Gastrocnemius medialis (tissue), 4 donors: ENCODE results near the gene ANKRD11. TPM values are rescaled to one million over a fixed set of nuclear protein-coding genes. Genes with fewer than 3 reads are reported as not detected.

ENCODE experiments used
- ATAC-seq, 2 donors: fragments of 150-250 bp; one replicate each; pipeline ENCODE4 v1.9.1; 2016
- DNase-seq, 2 donors: peaks; one replicate each; pipeline ENCODE4 v3.0.0-alpha.2; 2019
- H3K27ac ChIP-seq, 4 donors: fragments of 200-600 bp; sonication (generic); 1 replicate in 1 of 4; 2 replicates in 3 of 4; pipeline ENCODE4 v1.5.1; 2016 to 2018; ENCODE audit warnings: mild to moderate bottlenecking in 2 of 4, moderate library complexity in 1 of 4
- H3K27me3 ChIP-seq, 3 donors: fragments of 200-600 bp; sonication (generic) in 2 of 3; 1 replicate in 1 of 3; 2 replicates in 2 of 3; pipeline versions ENCODE4 v1.5.1 to v1.6.0; 2016 to 2019; ENCODE audit warnings: mild to moderate bottlenecking in 1 of 3, moderate library complexity in 1 of 3
- H3K36me3 ChIP-seq, 2 donors: fragments of 200-600 bp; sonication (generic) in 1 of 2; one replicate each; pipeline ENCODE4 v1.5.1; 2017 to 2018
- H3K4me1 ChIP-seq, 2 donors: fragments of 200-600 bp; sonication (generic) in 1 of 2; one replicate each; pipeline ENCODE4 v1.5.1; 2016 to 2017; ENCODE audit warnings: mild to moderate bottlenecking in 2 of 2
- H3K4me3 ChIP-seq, 4 donors: fragments of 200-600 bp; sonication (generic) in 3 of 4; 1 replicate in 1 of 4; 2 replicates in 3 of 4; pipeline ENCODE4 v1.5.1; 2016 to 2019; ENCODE audit warnings: mild to moderate bottlenecking in 2 of 4
- H3K9me3 ChIP-seq, 3 donors: fragments of 200-600 bp; sonication (generic) in 2 of 3; 1 replicate in 1 of 3; 2 replicates in 2 of 3; pipeline ENCODE4 v1.5.1; 2016 to 2019
- POLR2A ChIP-seq, 2 donors: fragments of 450-650 bp; IDR thresholded peaks; one replicate each; pipeline ENCODE4 v1.6.1; 2017; ENCODE audit warnings: antibody characterized with exemption in 2 of 2, mild to moderate bottlenecking in 2 of 2, moderate library complexity in 2 of 2
- in situ Hi-C, 4 donors: fragments of 200-750 bp; cut with MboI; loops; one replicate each; pipeline versions ENCODE4 v1.15.0 to v1.8.0; 2017; ENCODE audit warnings: low sequenced_read_pairs in 4 of 4
- intact Hi-C: fragments of 100-400 bp; cut with DNase I; formaldehyde crosslinking; loops from one replicate; pipeline ENCODE4 v1.15.1; 2023; ENCODE audit warnings: low total_unique reads
- total RNA-seq, 4 donors: library from RNA; depleted of rRNA; stranded (reverse); fragments of >200 nt; gene quantifications; one replicate each; pipeline versions ENCODE4 v1.1.0 to v1.2.3, GENCODE V29; 2016
- TF ChIP-seq, protein P1 (sequence below), 5 experiments: fragments of 450-650 bp in 3 of 5; fragments of 200-600 bp in 2 of 5; sonication (generic) in 2 of 5; IDR thresholded peaks in 4 of 5; conservative IDR thresholded peaks in 1 of 5; 1 replicate in 4 of 5; 2 replicates in 1 of 5; pipeline ENCODE4 v1.5.1; 2016 to 2019; ENCODE audit warnings: antibody characterized with exemption in 5 of 5, mild to moderate bottlenecking in 3 of 5, moderate library complexity in 3 of 5

The ANKRD11 gene
- total RNA-seq, 4 donors from 2014 or later = 26.0 to 77.0 (median 55.0) TPM

DNA sequence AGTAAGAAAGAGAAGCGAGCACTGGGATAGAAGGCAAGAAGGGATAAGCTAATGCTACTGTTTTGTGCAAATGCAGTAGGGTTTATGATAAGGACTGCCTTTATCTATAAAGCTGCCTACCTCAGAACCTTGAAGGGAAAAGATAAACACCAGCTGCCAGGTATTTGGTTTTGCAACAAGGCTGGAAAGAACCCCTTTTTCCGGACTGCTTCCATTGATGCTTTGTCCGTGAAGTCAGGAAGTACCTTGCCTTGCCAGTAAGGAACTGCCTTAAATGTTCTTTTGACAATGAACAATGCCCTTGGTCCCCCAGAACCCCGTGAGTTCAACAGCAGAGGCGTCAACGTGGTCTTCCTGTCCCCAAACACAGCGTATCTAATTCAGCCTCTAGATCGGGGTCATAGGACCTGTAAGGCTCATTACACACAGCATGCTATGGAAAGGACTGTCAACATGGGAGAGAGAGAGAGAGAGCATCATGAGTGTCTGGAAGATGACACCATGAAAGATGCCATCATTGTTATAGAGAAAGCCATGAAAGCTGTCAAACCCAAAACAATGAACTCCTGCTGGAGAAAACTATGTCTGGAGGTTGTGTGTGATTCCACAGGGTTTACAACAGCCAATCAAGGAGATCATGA lies 113.4 kb downstream of the ANKRD11 start:
- in situ Hi-C loops = no loop called here
- no peaks in the 10 kb centered on the region for H3K36me3 ChIP-seq
- no peaks in the 10 kb centered on the region for H3K27me3 ChIP-seq
- intact Hi-C loops = no loop called here
- peak overlapping the region in 3 of 4 donors; percentile 21 to 46 (median 23) for H3K27ac ChIP-seq
- no peak for DNase-seq
- no peak overlapping the region for H3K4me3 ChIP-seq
- H3K4me1 ChIP-seq = peaks cover 79 to 87% of the 10 kb centered on the region in 2 donors
- ATAC-seq = no peak
- no peak for TF ChIP-seq POLR2A (IDR thresholded peaks at IDR 0.05)
- TF ChIP-seq, protein P1, sequence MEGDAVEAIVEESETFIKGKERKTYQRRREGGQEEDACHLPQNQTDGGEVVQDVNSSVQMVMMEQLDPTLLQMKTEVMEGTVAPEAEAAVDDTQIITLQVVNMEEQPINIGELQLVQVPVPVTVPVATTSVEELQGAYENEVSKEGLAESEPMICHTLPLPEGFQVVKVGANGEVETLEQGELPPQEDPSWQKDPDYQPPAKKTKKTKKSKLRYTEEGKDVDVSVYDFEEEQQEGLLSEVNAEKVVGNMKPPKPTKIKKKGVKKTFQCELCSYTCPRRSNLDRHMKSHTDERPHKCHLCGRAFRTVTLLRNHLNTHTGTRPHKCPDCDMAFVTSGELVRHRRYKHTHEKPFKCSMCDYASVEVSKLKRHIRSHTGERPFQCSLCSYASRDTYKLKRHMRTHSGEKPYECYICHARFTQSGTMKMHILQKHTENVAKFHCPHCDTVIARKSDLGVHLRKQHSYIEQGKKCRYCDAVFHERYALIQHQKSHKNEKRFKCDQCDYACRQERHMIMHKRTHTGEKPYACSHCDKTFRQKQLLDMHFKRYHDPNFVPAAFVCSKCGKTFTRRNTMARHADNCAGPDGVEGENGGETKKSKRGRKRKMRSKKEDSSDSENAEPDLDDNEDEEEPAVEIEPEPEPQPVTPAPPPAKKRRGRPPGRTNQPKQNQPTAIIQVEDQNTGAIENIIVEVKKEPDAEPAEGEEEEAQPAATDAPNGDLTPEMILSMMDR (IDR thresholded peaks at IDR 0.05 in 4 of 5, conservative IDR thresholded peaks at IDR 0.05 in 1 of 5) = no peak
- no peaks in the 10 kb centered on the region for H3K9me3 ChIP-seq

DNA sequence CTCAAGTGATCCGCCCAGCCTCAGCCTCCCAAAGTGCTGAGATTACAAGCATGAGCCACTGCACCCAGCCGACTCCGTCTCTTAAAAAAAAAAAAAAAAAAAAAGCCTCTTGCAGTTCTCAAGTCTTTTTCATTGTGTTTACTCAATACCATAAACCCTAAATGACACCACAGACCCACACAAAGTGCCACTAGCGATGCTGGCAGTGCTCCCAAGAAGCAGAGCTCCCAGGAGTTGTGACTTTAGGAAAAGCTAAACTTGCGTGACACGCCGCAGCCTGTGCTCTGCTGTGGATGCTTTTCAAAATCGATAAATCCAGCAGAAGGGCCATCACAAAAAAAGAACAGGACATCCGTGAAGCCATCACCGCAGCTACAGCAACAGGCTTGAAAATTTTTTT lies 114.7 kb downstream of the ANKRD11 start:
- Histone ChIP-seq H3K27me3 (no peaks in the 10 kb centered on the region), H3K4me1 (peaks cover 82 to 87% of the 10 kb centered on the region in 2 donors), H3K4me3 (no peak overlapping the region), H3K27ac (no peak overlapping the region), H3K9me3 (no peaks in the 10 kb centered on the region), H3K36me3 (no peaks in the 10 kb centered on the region)
- intact Hi-C loops (no loop called here), in situ Hi-C loops (no loop called here)
- DNase-seq (no peak), ATAC-seq (no peak)
- TF ChIP-seq POLR2A (IDR thresholded peaks at IDR 0.05) = no peak
- TF ChIP-seq, protein P1 (IDR thresholded peaks at IDR 0.05 in 4 of 5, conservative IDR thresholded peaks at IDR 0.05 in 1 of 5) = no peak

- Histone ChIP-seq H3K4me1 (peaks cover 83 to 87% of the 10 kb centered on the region in 2 donors), H3K27me3 (no peaks in the 10 kb centered on the region), H3K9me3 (no peaks in the 10 kb centered on the region), H3K27ac (peak overlapping the region in 1 of 4 donors; percentile 59), H3K36me3 (no peaks in the 10 kb centered on the region), H3K4me3 (no peak overlapping the region)
- TF ChIP-seq, protein P1 (IDR thresholded peaks at IDR 0.05 in 4 of 5, conservative IDR thresholded peaks at IDR 0.05 in 1 of 5) = no peak
- TF ChIP-seq POLR2A (IDR thresholded peaks at IDR 0.05) = no peak
- DNase-seq (no peak), ATAC-seq (no peak)
- intact Hi-C loops = no loop called here
- in situ Hi-C loops = no loop called here
These were observed 115.3 kb downstream of the ANKRD11 start for GRCh38 chr16:89375021-89375420.

DNA sequence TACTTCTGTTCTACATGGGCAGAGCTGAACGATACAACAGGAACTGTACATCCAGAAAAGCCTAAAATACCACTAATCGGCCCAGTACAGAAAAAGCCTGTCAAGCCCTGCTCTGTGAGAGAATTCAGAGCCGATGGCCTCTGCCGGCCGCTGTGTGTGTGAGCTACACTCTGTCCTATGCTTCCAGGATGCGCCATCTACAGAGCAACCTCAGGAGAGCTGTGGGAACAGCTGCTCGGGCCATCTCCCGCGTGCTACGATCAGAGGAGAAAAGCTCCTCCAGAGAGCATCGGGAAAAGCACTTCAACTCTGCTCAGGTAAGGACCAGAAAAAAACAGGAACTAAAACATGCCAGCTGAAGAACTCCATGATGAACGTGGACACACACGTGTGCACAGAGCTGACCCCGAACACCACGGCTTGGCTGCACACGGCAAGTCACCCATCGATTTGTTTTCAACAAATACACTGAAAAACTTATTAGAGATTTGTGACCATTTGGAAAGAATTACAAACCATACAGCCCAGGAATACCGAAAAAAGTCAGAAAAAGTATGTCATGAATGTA lies 115.9 kb downstream of the ANKRD11 start:
- Histone ChIP-seq H3K9me3 (no peaks in the 10 kb centered on the region), H3K27ac (peak overlapping the region; percentile 9 to 61 (median 56))

More for the DNA sequence above, 115.9 kb downstream of the ANKRD11 start:
- ATAC-seq (peak; percentile 43 to 51), DNase-seq (peak in 1 of 2 donors; percentile 50)
- H3K4me3 ChIP-seq = no peak overlapping the region
- peaks cover 83 to 87% of the 10 kb centered on the region in 2 donors for H3K4me1 ChIP-seq
- intact Hi-C loops (no loop called here), in situ Hi-C loops (no loop called here)
- no peak for TF ChIP-seq POLR2A (IDR thresholded peaks at IDR 0.05)
- TF ChIP-seq, protein P1 (IDR thresholded peaks at IDR 0.05 in 4 of 5, conservative IDR thresholded peaks at IDR 0.05 in 1 of 5) = peak in 2 of 5 experiments; percentile 19 to 25
- no peaks in the 10 kb centered on the region for H3K36me3 ChIP-seq
- no peaks in the 10 kb centered on the region for H3K27me3 ChIP-seq
